NCI-H748 treated with DMSO at 0.1 percent for 48 hours (cell line): ENCODE data around the gene AHI1.
"Not testable (repeated sequence)": the region's sequence is repeated elsewhere in the genome, so short reads cannot be mapped to it uniquely, and the experiment has no call there.

Source experiments
- DNase-seq: peaks from one replicate; lab custom pipeline; 2025; lab: John Stamatoyannopoulos, UW

Gene AHI1

GRCh38 chr6:135390458-135390857, 107.1 kb downstream of the AHI1 start:
- DNase-seq = no peak

DNA sequence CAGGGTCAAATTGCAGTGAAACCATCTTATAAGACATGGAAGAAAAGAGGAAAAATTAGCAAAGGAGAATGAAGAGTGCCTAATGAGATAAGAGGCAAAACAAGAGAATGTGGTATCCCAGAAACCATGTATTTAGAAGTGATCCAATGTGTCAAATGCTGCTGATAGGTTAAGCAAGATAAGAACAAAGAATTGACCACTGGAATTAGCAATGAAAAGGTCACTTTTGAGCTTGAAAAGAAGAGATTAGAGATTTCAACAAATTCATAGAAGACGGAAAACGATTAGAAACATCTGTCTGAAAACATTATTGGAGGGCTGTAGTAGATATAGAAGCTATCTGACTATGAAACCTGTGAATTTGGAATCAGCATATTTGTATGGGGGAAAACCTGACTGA, 112.2 kb downstream of the AHI1 start:
- DNase-seq = no peak

DNA sequence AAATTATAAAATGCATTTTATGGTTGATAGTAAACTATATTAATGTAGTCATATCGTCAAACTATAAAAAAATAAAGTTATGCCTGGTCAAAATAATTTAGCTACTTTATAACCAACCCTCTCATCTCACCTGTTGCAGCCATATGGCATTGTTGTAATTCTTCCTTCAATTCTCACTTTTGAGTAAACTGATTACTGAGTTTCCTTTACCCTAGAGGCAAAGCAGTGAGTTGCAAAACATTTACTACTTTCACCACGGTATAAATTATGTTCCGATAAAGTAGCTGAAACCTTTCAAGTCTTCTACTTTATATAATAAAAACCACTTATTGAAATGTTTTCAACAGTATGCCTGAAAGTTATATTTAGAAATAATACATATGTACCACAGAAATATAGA, 113.8 kb downstream of the AHI1 start:
- no peak for DNase-seq

GRCh38 chr6:135383301-135383700, 114.2 kb downstream of the AHI1 start:
- DNase-seq = no peak

DNA sequence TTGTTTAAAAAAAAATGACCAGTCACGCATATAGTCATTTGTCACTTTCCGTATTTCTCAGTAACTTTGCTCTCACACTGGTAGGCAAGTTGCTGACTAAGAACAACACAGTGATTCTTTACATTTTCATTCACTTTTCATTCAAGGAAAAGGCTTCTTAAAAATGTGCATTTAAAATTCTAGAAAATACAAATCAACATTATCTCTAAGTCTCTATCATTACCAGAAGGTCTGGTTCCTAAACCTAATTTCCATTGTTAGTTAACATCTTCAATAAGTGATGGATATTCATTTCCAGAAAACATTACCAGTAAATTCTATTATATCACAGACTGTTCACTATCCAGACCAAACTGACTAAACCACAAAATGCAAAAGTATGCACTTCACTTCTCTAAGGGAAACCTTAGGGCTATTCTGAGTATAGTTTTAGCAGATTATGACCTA, 115.3 kb downstream of the AHI1 start:
- no peak for DNase-seq

DNA sequence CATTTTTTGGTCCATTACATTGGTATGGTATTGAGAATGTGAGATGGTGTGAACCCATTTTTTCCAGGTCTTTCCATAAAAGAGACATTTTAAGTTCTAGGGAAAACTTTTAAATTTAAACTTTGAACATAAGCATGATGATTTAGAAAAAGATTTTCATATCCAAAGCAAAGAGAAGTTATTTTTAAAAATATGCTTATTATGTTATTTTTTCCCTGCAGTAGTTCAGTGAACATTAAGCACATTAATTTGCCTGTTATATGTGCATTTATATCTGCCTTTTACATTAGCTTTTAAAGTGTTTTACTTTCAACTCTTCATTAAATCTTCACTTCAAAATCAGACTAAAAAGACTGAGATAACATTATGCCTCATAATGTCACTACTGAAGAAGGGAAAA, 116.7 kb downstream of the AHI1 start:
- no peak for DNase-seq

DNA sequence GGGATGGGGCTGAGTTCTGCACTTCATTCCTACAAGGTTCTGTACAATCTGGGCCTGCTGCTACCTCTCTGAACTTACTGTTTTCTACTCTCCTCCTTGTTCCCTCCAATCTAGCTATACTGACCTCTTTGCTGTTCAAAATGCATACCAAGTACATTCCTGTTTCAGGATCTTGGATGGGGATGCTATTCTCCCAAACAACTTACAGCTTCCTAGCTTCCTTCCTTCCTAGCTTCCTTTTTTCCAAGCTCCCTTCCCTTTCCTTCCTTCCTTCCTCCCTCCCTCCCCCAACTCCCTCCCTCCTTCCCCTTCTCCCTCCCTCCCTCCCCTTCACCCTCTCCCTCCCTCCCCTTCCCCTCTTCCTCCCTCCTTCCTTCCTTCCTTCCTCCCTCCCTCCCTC, 117.9 kb downstream of the AHI1 start:
- DNase-seq = no peak

- DNase-seq = no peak
These were observed 124.8 kb downstream of the AHI1 start for GRCh38 chr6:135372758-135373157.

DNA sequence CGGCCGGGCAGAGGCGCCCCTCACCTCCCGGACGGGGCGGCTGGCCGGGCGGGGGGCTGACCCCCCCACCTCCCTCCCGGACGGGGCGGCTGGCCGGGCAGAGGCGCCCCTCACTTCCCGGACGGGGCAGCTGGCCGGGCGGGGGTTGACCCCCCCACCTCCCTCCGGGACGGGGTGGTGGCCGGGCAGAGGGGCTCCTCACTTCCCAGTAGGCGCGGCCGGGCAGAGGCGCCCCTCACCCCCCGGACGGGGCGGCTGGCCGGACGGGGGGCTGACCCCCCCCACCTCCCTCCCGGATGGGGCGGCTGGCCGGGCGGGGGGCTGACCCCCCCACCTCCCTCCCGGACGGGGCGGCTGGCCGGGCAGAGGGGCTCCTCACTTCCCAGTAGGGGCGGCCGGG, 133.9 kb downstream of the AHI1 start:
- DNase-seq = not testable (repeated sequence)

GRCh38 chr6:135362124-135362523, 135.4 kb downstream of the AHI1 start:
- DNase-seq = no peak

GRCh38 chr6:135360222-135360621, 137.3 kb downstream of the AHI1 start:
- DNase-seq = no peak

- DNase-seq = no peak
These were observed 138.6 kb downstream of the AHI1 start for GRCh38 chr6:135358985-135359384.

DNA sequence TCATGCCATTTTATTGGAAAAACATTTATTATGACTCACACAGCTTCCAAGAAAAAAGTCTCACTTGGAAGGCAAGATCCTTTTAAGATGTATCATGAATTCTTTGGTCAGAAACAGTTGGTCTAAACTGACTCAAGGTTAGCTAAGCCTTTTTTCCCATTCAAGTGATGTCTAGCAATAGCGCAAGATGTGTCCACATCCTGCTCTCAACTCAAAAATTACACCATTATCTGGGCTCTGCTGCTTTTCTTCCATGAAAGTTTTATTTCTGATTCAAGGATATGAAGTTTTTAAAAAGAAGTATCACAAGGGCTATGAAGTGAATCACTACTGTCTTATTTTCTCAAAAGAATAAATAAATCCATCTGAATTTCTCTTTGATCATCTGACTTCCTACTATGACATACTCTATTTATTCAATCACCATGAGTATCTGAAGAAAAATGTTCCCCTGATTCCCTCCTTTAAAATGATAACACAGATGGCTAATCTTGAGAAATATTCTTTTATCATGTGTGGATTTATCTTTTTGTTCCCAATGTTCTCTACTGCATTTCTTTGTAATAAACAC, 139.2 kb downstream of the AHI1 start:
- no peak for DNase-seq

DNA sequence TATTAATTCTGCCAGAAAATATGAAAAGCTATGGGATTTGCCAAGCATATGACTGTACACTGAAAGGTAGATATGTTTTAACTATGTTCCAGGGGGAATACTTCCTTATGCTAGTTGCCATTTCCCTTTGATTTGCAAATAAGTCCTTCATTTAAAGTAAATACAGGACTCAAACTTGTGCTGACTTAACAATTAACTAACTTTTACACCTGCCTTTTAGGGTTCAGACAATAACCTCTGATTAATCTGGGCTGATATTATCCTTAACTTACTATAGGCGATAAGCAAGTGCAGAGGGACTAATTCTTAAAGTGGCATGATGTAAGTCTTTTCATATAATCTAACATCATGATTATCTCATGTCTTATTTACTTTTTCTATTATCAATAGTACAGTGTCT, 143.1 kb downstream of the AHI1 start:
- no peak for DNase-seq

GRCh38 chr6:135353113-135353512, 144.4 kb downstream of the AHI1 start:
- DNase-seq = no peak

- DNase-seq = no peak
These were observed 145.9 kb downstream of the AHI1 start for GRCh38 chr6:135351635-135352034.

DNA sequence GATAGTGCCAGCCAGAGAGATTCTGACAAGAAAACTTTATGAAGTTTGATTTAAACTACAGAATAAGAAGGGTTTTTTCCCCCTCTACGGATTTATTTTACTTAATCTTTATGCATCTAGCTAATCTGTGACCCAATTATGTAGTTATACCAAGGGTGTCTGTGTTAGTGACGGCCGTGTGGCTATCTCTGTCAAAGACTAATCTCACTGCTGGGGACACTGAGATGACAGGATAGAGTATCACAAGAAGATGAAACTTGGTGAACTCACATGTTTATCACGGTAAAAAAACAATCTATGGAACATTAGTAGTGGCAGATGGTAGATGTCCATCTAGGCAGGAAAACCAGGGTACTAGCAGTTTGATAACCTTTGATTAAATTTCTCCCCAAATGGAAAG, 149.7 kb downstream of the AHI1 start:
- no peak for DNase-seq

DNA sequence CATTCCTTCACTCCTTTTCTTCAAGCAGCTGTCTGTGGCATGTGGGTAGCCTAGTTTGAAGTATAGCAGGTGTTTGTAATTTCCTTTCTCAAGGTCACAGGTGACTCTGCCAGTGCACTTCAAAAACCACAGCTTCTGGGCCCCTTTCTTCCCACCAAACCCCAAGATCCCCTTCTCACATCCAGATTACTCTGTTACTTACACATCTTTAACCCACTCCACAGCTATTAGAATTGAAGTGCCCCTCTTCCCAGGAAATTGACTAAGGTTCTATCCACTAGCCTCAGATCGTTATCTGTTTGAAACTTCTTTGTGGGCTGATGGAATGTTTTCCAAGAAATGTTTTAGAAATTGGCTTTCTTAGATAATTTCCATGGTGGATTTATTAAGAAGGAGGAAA, 150.8 kb downstream of the AHI1 start:
- no peak for DNase-seq

GRCh38 chr6:135344526-135344925, 153.0 kb downstream of the AHI1 start:
- DNase-seq = no peak

GRCh38 chr6:135339920-135340319, 157.6 kb downstream of the AHI1 start:
- DNase-seq = not testable (repeated sequence)

- DNase-seq = no peak
These were observed 163.4 kb downstream of the AHI1 start for GRCh38 chr6:135334169-135334568.

DNA sequence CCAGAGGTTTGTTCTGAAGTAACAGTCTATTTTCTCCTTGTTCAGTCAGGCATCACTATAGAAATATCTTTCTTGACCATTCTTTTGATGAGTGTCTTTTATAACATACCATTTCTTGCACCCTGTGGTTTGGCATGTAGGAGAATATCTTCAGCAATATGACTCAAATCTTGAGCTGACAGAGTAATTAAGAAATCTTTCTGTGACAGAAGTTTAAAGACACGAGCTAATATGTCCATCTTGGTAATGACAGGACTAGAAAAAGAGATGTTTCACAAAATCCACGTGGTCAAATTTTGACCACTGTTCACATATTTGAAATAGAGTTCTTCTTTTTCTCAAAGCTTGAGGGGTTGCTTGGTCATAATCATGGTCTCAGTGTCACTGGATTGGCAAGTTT, 166.5 kb downstream of the AHI1 start:
- DNase-seq = no peak

GRCh38 chr6:135329851-135330803, 167.4 kb downstream of the AHI1 start:
- no peak for DNase-seq

GRCh38 chr6:135328136-135328535, 169.4 kb downstream of the AHI1 start:
- DNase-seq = no peak
